A673 (cell line): ENCODE results near the gene CFAP57. TPM values are rescaled to one million over a fixed set of nuclear protein-coding genes. Genes with fewer than 3 reads are reported as not detected.

ENCODE experiments used
- BruUV-seq: library from RNA; stranded (reverse); fragments of 400-500 nt; replicated peaks from 2 replicates; lab custom pipeline; 2021; lab: Mats Ljungman, UMichigan
- CTCF ChIA-PET: fragments of 300-600 bp; sonication (Branson Sonifier 250); formaldehyde crosslinking; loops from one replicate; lab custom pipeline; 2022; ENCODE audit warnings: antibody characterized with exemption; lab: Charles Lee
- POLR2A ChIA-PET: fragments of 300-600 bp; sonication (Branson Sonifier 250); formaldehyde crosslinking; loops from one replicate; lab custom pipeline; 2022; ENCODE audit warnings: antibody characterized with exemption; ENCODE audit not compliant: low non-redundant PET; lab: Charles Lee
- DNase-seq: peaks from one replicate; pipeline ENCODE4 v3.0.0-alpha.2; 2015; ENCODE audit warnings: low spot score
- H3K27ac ChIP-seq: fragments of 200-600 bp; sonication (generic); 2 replicates; pipeline ENCODE4 v1.5.1; 2016; ENCODE audit warnings: mixed run types, low read depth, mild to moderate bottlenecking, mixed read lengths, antibody characterized with exemption, low read length; ENCODE audit not compliant: poor library complexity, severe bottlenecking
- H3K27me3 ChIP-seq: fragments of 200-600 bp; sonication (generic); replicated peaks from 2 replicates; pipeline ENCODE4 v1.6.1; 2017; ENCODE audit warnings: mixed run types, low read depth, mild to moderate bottlenecking, mixed read lengths, antibody characterized with exemption, low read length; ENCODE audit not compliant: insufficient read depth, poor library complexity
- H3K36me3 ChIP-seq: fragments of 200-600 bp; sonication (generic); 2 replicates; pipeline ENCODE4 v1.6.1; 2016; ENCODE audit warnings: mixed run types, mild to moderate bottlenecking, mixed read lengths, antibody characterized with exemption, low read length; ENCODE audit not compliant: insufficient read depth, poor library complexity, severe bottlenecking
- H3K4me1 ChIP-seq: fragments of 200-600 bp; sonication (generic); 2 replicates; pipeline ENCODE4 v1.6.1; 2017; ENCODE audit warnings: mixed run types, mild to moderate bottlenecking, mixed read lengths, antibody characterized with exemption, low read length; ENCODE audit not compliant: insufficient read depth, poor library complexity, severe bottlenecking
- H3K4me3 ChIP-seq: fragments of 200-600 bp; sonication (generic); 2 replicates; pipeline ENCODE4 v1.5.1; 2016; ENCODE audit warnings: low read depth, mixed run types, mild to moderate bottlenecking, mixed read lengths, low read length; ENCODE audit not compliant: poor library complexity, severe bottlenecking
- H3K9me3 ChIP-seq: fragments of 200-600 bp; sonication (generic); 2 replicates; pipeline ENCODE4 v1.6.1; 2016; ENCODE audit warnings: mixed run types, low read depth, mild to moderate bottlenecking, mixed read lengths, antibody characterized with exemption, low read length; ENCODE audit not compliant: poor library complexity, severe bottlenecking
- EZH2 ChIP-seq: fragments of 200-600 bp; sonication (generic); IDR thresholded peaks from 2 replicates; pipeline ENCODE4 v1.6.1; 2017; ENCODE audit warnings: borderline replicate concordance, low read depth, mild to moderate bottlenecking, mixed read lengths, antibody characterized with exemption, low read length; ENCODE audit not compliant: poor library complexity, severe bottlenecking
- intact Hi-C: fragments of 100-400 bp; cut with micrococcal nuclease; formaldehyde crosslinking; loops from one replicate; pipeline ENCODE4 v1.10.0; 2022; ENCODE audit not compliant: unreplicated experiment
- total RNA-seq: library from RNA; stranded (reverse); gene quantifications from 2 replicates; pipeline ENCODE4 v1.2.3, GENCODE V29; 2021
- TF ChIP-seq, protein P1 (sequence below): fragments of 300-800, 200-600 bp; sonication (generic); conservative IDR thresholded peaks from 2 replicates; pipeline ENCODE4 v1.5.1; 2017; ENCODE audit warnings: low read depth, mild to moderate bottlenecking, antibody characterized with exemption, low read length, moderate library complexity, mixed read lengths

CFAP57 gene
- total RNA-seq, 1 experiment from 2014 or later, result 0.73 TPM

GRCh38 chr1:43293176-43293575 is 121.0 kb downstream of the CFAP57 start:
- no peaks in the 10 kb centered on the region for H3K9me3 ChIP-seq
- POLR2A ChIA-PET, result no interaction called here
- no peaks in the 10 kb centered on the region for H3K4me1 ChIP-seq
- BruUV-seq, result no TSS peak
- CTCF ChIA-PET, result no interaction called here
- H3K4me3 ChIP-seq, result no peak overlapping the region
- H3K36me3 ChIP-seq, result no peaks in the 10 kb centered on the region
- no peaks in the 10 kb centered on the region for H3K27me3 ChIP-seq
- intact Hi-C loops, result no loop called here
- no peak for DNase-seq
- TF ChIP-seq, protein P1, sequence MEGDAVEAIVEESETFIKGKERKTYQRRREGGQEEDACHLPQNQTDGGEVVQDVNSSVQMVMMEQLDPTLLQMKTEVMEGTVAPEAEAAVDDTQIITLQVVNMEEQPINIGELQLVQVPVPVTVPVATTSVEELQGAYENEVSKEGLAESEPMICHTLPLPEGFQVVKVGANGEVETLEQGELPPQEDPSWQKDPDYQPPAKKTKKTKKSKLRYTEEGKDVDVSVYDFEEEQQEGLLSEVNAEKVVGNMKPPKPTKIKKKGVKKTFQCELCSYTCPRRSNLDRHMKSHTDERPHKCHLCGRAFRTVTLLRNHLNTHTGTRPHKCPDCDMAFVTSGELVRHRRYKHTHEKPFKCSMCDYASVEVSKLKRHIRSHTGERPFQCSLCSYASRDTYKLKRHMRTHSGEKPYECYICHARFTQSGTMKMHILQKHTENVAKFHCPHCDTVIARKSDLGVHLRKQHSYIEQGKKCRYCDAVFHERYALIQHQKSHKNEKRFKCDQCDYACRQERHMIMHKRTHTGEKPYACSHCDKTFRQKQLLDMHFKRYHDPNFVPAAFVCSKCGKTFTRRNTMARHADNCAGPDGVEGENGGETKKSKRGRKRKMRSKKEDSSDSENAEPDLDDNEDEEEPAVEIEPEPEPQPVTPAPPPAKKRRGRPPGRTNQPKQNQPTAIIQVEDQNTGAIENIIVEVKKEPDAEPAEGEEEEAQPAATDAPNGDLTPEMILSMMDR, result no peak
- TF ChIP-seq EZH2, result no peak
- H3K27ac ChIP-seq, result no peak overlapping the region

DNA sequence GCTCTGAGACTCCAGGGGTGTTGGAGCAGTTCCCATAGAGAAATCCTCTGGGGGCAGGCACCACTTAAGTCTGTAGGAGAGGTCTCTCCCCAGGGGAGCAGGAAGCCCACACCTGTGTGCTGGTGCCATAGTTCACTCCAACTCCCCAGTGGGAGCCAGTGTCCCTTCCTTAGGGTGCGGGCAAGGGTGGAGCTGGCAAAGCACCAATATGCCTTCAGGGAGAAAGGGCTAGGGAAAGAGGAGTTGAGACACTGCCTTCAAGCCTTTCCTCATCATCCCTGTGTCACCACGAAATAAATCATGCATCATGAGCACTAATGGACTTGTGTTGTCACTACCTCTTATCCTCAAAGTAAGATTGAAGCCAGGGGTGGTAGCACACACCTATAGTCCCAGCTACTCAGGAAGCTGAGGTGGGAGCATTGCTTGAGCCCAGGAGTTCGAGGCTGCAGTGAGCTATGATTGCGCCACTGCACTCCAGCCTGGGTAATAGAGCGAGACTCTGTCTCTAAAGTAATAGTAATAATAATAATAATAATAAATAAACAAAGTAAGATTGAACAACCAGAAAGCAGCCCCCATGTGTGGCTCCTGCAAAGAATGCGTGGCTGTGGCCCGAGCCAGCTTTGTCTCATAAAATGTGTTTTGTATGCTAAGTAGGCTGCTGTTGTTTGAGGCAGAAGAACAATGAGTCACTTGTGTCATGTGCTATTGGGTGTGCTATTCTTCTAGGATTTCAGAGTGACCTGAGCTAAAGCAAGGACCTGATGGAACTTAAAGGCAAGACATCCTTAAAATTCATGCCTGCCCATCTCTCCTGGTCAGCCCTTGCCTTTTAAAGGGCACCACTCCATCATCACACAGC is 122.0 kb downstream of the CFAP57 start:
- Histone ChIP-seq H3K9me3 (no peaks in the 10 kb centered on the region), H3K4me1 (no peaks in the 10 kb centered on the region), H3K36me3 (no peaks in the 10 kb centered on the region), H3K27ac (no peak overlapping the region), H3K27me3 (no peaks in the 10 kb centered on the region), H3K4me3 (no peak overlapping the region)
- ChIA-PET CTCF (no interaction called here), POLR2A (no interaction called here)
- no peak for TF ChIP-seq EZH2
- TF ChIP-seq, protein P1, result no peak
- BruUV-seq, result no TSS peak
- DNase-seq, result no peak
- intact Hi-C loops, result no loop called here

DNA sequence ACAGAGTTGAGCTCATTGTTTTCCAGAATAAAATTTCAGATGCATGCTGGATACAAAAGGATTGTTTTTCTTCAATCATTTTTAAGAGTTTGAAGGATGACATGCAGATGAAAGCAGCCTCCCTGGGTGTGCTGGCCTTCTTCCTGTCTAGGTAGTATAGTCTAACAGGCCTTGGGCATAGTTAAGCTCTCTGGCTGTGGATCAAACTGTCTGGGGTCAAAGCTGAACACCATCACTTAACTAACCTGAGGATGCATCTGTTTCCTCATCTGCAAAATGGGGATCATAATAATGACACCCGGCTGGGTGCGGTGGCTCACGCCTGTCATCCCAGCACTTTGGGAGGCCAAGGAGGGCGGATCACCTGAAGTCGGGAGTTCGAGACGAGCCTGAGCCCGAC is 122.6 kb downstream of the CFAP57 start:
- H3K27me3 ChIP-seq, result no peaks in the 10 kb centered on the region
- H3K4me3 ChIP-seq, result no peak overlapping the region
- ChIA-PET POLR2A (no interaction called here), CTCF (no interaction called here)
- no TSS peak for BruUV-seq
- no peaks in the 10 kb centered on the region for H3K4me1 ChIP-seq
- H3K9me3 ChIP-seq, result no peaks in the 10 kb centered on the region
- TF ChIP-seq EZH2, result no peak
- TF ChIP-seq, protein P1, result no peak
- H3K36me3 ChIP-seq, result no peaks in the 10 kb centered on the region
- intact Hi-C loops, result no loop called here
- no peak for DNase-seq
- no peak overlapping the region for H3K27ac ChIP-seq
